ENCODE data around the gene ACRBP. TPM values are rescaled to one million over a fixed set of nuclear protein-coding genes. Genes with fewer than 3 reads are reported as not detected.

The ACRBP gene
- total RNA-seq, 4 donors from 2014 or later = 0.27 to 0.71 (median 0.65) TPM; not detected in 1

GRCh38 chr12:6691473-6691872, 44.2 kb upstream of the ACRBP start:
- no peak for TF ChIP-seq CTCF (IDR thresholded peaks at IDR 0.05 in 4 of 5, conservative IDR thresholded peaks at IDR 0.05 in 1 of 5)
- no peak for TF ChIP-seq POLR2A (IDR thresholded peaks at IDR 0.05)
- no peak for ATAC-seq
- no peaks in the 10 kb centered on the region for H3K36me3 ChIP-seq
- peaks cover 11 to 20% (median 15%) of the 10 kb centered on the region in 3 donors for H3K27me3 ChIP-seq
- H3K4me3 ChIP-seq = no peak overlapping the region
- no peak overlapping the region for H3K27ac ChIP-seq
- in situ Hi-C loops (cut with MboI; ENCODE audit: low sequenced_read_pairs in 4 of 4) (no loop called here), intact Hi-C loops (cut with DNase I; ENCODE audit: low total_unique reads) (no loop called here)
- DNase-seq = no peak
- no peaks in the 10 kb centered on the region for H3K9me3 ChIP-seq
- peaks cover 26 to 30% of the 10 kb centered on the region in 2 donors for H3K4me1 ChIP-seq

DNA sequence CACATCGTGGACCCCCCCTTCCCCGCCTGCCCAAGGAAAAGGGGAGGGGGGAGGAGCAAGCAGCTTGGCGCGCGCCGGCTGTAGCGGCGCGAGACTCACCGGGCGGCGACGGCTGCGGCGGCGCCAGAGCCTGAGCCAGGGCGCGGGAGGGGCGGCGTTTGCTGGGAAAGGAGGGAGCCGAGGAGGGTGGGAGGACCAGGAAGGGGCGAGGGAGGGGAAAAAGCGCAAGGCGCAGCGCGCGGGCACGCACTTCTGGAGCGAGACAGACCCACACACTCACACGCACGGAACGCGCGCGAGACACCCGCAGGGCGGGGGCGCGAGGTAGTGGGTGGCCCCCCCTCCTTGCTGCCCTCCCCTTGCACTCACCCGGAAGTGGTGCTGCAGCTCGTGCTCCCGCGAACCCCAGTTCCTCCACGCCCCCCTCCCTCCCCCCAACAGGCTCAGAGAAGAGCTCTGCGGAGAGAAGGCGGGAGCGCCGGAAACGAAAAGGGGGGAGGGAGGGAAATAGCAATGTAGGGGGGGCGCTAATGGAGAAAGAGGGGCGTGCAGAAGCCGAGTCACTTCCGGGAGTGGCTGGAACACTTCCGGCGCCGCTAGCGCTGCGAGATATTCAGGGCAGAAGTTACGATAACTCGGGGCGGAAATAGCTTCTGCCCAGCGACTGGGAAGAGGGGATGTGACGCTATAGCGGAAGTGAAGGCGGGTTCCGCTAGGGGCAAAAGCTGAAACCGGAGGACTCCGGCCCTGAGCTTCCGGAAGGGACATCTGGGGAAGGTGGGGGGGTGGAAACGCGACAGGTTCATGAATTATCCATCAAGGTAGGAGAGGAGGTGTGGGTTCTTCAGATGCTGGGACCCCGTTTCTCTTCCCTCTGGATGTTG, 42.0 kb upstream of the ACRBP start, which contains the start of gene ZNF384:
ZNF384 (minus strand) TSS at position 377 of the 884 bp plus-strand sequence. CDS start 9,855 bp downstream, outside the sequence.
- Histone ChIP-seq H3K27me3 (no peaks in the 10 kb centered on the region), H3K9me3 (no peaks in the 10 kb centered on the region), H3K4me3 (peak within 1 kb of the TSS; percentile 79 to 92 (median 88)), H3K36me3 (no peaks in the 10 kb centered on the region), H3K27ac (peak within 1 kb of the TSS; percentile 94 to 98 (median 96)), H3K4me1 (peaks cover 27 to 30% of the 10 kb centered on the region in 2 donors)
- intact Hi-C loops (cut with DNase I; ENCODE audit: low total_unique reads) (loop anchor here (1.0 to 10.0 kb wide), 10 partner anchors 26 to 352 kb away; partner anchors contain the start of genes EMG1, ING4, MLF2 and MRPL51), in situ Hi-C loops (cut with MboI; ENCODE audit: low sequenced_read_pairs in 4 of 4) (no loop called here)
- TF ChIP-seq POLR2A (IDR thresholded peaks at IDR 0.05) (peak; percentile 44 to 68), CTCF (IDR thresholded peaks at IDR 0.05 in 4 of 5, conservative IDR thresholded peaks at IDR 0.05 in 1 of 5) (peak in 4 of 5 experiments; percentile 27 to 54 (median 38))
- ATAC-seq (peak; percentile 94 to 98), DNase-seq (peak; percentile 98)

DNA sequence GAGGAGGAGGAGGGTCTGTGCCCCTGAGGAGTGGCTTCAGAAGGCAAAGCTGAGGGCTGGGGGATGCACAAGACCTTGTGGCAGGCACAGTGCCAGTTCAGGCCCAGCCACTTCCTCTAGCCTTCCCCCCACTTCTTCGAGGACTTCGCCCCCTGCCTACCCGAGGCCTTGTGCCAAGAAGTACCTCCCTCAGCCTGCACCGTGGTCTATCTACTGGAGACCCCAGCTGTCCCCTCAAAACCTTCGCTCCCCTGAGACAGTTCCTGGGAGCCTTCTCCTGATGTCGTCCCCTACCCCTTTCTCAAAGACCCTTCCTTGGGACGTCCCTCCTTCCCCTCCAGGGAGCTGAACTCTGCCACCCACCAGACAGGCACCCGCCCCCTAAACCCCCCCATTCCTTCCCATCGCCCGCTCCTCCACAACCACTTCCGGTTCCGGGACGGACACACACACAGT, 41.3 kb upstream of the ACRBP start:
- H3K27ac ChIP-seq = peak overlapping the region; percentile 94 to 98 (median 96)
- in situ Hi-C loops (cut with MboI; ENCODE audit: low sequenced_read_pairs in 4 of 4) = no loop called here
- no peaks in the 10 kb centered on the region for H3K27me3 ChIP-seq
- H3K4me3 ChIP-seq = peak overlapping the region; percentile 79 to 92 (median 88)
- ATAC-seq (no peak), DNase-seq (peak in 1 of 2 donors; percentile 36)
- intact Hi-C loops (cut with DNase I; ENCODE audit: low total_unique reads) = loop anchor here (2.0 to 10.0 kb wide), 4 partner anchors 80 to 351 kb away; partner anchors contain the start of genes EMG1, MRPL51, NCAPD2 and PHB2
- no peaks in the 10 kb centered on the region for H3K36me3 ChIP-seq
- peaks cover 27 to 30% of the 10 kb centered on the region in 2 donors for H3K4me1 ChIP-seq
- no peak for TF ChIP-seq CTCF (IDR thresholded peaks at IDR 0.05 in 4 of 5, conservative IDR thresholded peaks at IDR 0.05 in 1 of 5)
- no peak for TF ChIP-seq POLR2A (IDR thresholded peaks at IDR 0.05)
- H3K9me3 ChIP-seq = no peaks in the 10 kb centered on the region

- Histone ChIP-seq H3K4me3 (no peak overlapping the region), H3K36me3 (peaks cover 0 to 16% of the 10 kb centered on the region in 2 donors), H3K27ac (no peak overlapping the region)
These were observed 38.6 kb upstream of the ACRBP start for GRCh38 chr12:6685814-6686213.

More at GRCh38 chr12:6685814-6686213, 38.6 kb upstream of the ACRBP start:
- no peaks in the 10 kb centered on the region for H3K9me3 ChIP-seq
- peaks cover 27 to 28% of the 10 kb centered on the region in 2 donors for H3K4me1 ChIP-seq
- ATAC-seq = no peak
- intact Hi-C loops (cut with DNase I; ENCODE audit: low total_unique reads) = loop anchor here (5.0 to 10.0 kb wide), 3 partner anchors 191 to 349 kb away; partner anchors contain the start of genes EMG1, MRPL51, NCAPD2 and PHB2
- TF ChIP-seq POLR2A (IDR thresholded peaks at IDR 0.05) = no peak
- no peak for TF ChIP-seq CTCF (IDR thresholded peaks at IDR 0.05 in 4 of 5, conservative IDR thresholded peaks at IDR 0.05 in 1 of 5)
- DNase-seq = no peak
- H3K27me3 ChIP-seq = no peaks in the 10 kb centered on the region
- in situ Hi-C loops (cut with MboI; ENCODE audit: low sequenced_read_pairs in 4 of 4) = no loop called here
